HG02938 (cell line): Measurements from ENCODE around the gene KRT79.

Source experiments
- ATAC-seq: cut with Tn5 transposase; IDR thresholded peaks from one replicate; pipeline ENCODE4 v1.9.1; 2021; ENCODE audit warnings: mild to moderate bottlenecking, moderate library complexity; ENCODE audit not compliant: unreplicated experiment

The KRT79 gene

DNA sequence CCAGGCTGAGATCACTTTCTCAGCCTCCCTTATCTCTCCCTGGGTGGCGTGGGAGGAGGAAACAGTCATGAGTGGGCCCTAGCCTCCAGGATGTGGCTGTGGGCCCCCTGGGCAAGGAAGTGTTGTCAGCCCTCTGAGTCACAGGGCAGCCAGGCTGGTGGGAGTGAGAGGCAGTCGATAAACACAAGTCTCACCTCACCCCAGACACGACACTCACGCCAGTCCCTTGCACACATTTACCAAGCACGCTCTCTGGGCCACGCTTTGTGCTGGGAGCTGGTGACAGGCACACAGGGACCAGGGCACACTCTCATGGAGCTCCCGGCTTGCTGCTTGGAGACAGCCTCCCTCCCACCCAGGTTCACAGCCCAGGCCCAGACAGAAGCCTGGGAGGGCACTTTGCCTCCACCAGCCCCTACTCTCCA, 1.9 kb upstream of the KRT79 start:
- ATAC-seq = no peak

DNA sequence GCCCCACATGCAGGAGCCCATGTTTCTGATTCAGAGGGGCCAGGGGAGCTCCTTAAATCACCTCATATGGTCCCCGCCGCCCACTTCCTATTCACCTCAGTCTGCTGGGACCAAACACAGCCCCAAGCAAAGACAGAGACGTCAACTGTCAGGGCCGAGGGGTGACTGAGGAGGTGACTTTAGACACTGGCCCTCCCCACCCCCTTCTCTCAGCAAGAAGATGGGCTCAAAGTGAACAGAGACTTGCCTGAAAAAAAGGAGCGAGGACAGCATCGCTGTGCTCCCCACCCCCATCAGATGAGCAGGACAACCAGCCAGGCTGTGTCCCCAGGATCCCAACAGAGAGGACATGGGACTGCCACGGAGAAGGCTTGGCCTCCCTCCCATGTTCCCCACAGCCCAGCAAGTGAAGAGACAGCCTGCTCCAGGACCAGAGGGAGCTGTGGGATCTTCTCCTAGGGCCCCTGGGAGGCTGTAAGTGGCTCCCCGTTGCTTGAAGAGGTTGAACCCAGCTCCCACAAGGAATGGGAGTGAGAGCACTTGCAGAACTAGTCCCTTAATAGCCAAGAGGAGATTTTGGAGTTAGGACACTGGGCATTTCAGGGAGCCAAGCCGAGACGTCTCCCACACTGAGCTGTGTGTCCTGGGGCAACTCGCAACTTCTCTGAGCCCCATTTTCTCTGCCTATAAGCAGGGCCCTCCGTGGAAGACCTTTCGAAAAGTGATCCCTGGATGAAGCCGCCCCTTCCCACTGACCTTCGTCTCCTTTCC, 1.3 kb upstream of the KRT79 start:
- no peak for ATAC-seq

DNA sequence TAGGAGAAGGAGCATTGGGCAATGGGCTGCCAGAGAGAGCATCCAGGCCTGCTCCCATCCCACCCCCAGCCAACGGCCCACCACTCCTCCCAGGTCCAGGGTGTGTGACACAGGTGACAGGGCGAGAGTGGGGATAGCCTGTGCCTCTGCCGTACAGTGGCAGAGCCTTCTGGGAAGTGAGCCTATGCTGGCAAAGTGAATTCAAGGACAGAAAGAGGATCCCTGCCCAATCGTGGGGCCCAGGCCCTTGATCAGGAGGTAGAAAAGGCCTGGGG, 553 bp upstream of the KRT79 start:
- no peak for ATAC-seq

DNA sequence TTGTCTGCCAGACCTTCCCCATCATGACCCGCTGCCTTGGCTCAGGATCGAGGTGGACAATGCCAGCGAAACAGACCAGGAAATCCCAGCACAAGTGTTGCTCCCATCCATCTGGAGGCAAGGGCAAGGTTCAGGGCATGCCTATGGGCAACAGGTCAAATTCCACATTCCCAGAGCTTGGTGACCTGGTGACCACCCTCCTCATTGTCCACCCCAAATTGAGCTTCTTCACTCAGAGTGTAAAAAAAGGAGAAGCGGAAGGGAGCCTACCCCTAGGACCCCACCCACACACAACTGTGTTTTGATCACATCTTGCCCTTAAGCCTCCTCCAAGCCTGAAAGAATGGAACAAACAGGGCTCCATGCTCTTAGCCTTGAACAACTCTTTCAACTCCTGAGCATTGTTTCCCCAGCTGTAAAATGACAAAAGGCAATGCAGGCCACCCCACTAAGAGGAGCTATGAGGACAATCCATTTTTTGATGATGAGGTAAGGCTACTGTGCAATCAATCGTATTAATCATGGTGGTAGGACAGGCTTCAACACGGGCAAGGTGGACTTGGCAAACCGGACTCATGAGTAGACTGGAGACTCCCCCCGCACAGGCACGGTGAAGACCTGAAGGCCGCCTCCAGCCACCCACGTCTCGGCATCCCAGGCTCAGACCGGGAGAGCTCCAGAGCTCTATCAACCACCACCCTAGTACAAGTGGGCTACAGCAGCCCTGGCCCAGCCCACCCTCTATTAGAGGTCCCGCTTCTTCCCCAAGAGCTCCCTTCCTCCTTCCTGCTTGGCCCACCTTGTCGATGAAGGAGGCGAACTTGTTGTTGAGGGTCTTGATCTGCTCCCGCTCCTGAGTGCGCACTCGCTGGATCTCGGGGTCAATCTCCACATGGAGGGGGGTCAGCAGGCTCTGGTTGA, 866 bp downstream of the KRT79 start:
- no peak for ATAC-seq

DNA sequence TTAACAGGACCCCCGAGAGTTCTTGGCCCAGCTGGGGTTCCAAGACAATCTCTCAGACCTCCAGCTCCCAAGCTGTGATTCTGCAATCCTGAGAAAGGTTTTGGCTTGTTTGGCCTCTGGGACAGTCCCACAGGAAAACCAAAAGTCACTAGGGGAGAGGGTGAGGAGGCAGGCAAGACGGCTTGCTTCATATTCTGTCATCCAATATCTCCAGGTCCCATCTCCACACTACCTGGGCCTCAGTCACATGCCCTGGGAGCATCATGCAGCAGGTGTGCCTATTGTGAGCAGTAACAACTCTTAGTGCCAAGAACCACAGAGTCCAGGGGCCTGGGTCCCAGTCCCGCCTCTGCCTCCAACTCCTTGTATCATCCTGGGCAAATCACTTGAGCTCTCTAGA, 1.7 kb downstream of the KRT79 start:
- no peak for ATAC-seq

DNA sequence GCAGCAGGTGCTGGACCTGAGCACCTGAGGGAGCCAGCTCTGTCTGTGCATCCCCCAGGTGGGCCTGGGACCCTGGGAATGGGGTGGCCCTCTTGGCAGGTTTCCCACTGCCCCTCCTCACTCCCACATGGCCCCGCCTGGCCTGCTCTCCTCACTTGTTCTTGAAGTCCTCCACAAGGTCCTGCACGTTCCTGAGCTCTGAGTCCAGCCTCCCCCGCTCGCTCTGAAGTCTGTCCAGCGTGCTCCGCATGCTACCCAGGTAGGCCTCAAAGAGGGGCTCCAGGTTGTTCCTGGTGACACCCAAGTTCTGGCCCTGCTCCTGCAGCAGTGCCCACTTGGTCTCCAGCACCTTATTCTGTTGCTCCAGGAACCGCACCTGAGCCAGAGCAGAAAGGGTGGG, 2.9 kb downstream of the KRT79 start:
- no peak for ATAC-seq

DNA sequence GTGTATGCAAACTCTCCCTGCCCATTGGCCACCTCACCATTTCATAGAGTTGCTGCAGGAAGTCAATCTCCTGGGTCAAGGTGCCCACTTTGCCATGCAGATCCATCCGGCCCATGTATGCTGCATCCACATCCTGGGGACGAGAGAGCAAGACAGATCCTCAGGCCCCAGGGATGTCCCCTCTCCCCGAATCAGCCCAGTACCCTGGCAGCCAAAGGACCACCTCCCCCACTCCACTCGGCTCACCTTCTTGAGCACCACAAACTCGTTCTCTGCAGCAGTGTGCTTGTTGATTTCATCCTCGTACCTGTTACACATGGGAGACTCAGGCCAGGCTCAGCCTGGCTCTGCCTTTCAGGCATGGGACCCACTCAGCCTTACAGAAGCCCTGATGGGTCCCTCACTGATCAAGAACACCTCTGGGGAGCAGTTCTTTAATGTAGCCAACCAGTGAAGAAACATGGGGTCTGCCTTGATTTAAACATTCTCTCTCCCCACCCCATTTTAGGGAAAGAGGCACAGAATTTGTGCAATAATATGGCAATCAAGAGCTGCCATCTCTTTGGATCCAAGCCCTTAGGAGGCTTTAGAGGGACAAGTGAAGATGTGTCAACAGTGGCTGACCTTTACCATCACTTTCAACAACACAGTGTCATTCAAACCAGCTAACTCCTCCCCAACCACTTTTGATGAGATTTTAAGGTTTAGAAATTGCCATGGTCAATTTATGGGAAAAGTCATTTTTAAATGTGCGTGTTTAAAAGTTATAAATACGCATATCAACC, 3.9 kb downstream of the KRT79 start:
- ATAC-seq = no peak

DNA sequence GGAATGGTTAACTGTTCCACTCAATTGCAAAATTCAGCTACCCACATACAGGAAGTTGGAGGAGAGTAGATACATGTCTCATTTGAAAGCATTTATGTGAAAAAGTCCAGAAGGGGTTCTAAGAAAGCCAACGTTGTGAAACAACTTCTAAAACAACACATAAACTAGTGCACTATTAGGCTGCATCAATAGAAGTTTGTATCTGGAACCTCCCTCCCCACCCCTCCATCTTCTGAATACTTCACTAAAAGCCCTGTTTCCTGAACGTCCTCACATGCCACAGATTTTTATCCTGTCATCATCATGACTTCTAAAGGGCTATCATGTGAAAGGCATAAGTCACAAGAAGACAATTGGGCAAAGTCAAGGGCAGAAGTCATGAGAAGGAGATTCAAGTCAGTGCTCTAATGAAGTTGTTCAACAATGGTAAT, 5.5 kb downstream of the KRT79 start:
- no peak for ATAC-seq

DNA sequence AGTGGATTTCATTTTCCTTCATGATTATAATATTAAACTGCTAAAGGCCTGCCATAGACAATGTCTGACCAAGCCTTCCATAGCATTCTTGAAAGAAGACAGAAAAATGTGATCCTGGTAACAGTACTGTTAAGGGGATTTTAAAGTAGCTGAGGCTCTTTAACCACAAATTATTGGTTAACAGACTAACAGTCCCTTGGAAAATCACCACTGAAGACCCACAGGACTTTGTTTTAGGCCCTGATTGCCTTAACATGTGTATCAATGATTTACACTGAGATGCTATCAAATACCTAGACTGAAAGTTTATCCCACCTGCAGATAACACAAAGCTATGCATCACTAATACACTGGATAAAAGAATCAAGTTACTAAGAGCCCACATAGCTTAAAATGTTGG, 6.0 kb downstream of the KRT79 start:
- no peak for ATAC-seq

DNA sequence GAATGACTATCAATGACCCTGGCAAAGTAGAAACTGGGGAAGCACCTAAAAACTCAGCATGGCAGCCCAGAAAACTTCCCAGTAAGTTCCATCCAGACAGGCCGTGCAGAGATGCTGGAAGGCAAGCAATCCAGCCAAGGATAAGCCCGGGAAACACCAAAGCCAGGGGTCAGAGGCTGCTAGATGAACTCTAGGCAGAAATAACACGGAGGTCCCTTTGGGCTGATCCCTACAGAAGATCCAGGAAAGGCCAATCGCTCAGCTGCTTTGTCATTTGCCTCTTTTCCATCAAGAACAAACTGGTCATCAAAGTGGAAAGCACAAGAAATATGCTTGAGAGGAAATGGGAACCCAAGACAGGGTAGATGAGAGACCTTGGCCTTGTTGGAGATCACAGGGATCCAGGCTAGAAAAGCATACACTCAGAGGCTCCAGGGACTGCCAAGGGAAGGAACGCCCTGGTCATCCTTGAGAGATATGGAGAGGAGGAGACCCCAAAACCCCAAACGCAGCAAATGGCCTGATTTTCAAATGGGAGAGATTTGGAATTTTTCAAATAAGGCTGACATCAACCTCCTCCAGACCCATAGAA, 6.5 kb downstream of the KRT79 start:
- ATAC-seq = no peak

DNA sequence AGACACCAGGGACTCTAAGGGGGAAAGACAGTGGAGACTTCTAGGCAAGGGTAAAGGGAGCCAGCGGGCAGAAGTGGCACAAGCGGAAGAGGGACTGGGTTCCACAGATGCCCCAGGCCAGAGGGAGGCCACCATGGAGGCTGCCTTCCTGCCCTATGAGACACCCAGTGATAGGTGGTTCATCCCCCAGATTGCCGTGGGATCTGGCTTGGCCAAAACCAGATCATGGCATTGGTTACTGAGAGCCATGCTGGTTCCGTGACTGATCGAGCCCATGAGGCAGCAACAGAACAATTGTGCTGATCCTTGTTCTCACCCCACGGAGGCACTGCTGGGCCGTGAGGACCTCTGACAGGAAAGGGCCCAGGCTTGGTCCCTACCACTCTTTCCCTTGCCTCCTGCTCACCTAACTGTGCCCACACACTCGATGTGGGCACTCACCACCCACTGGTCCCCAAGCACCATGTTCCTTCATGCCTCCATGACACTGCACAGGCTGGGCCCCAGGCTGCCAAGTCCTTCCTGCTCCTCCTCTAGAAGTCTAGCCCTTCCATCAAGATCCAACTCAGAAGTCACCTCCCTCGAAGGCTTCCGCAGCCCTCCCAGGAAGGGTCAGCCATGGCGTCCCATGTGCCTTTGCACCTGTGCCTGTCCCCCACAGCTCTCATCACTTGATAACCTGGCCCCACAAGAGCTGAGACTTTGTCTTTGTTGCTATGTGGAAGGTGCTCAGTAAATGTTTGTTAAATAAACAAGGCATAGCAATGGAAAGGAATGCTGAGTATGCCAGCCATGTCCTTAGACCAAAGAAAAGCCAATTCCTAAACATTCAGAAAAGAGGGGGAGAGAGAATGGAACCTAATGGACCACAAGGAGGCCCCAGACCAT, 7.3 kb downstream of the KRT79 start:
- no peak for ATAC-seq

DNA sequence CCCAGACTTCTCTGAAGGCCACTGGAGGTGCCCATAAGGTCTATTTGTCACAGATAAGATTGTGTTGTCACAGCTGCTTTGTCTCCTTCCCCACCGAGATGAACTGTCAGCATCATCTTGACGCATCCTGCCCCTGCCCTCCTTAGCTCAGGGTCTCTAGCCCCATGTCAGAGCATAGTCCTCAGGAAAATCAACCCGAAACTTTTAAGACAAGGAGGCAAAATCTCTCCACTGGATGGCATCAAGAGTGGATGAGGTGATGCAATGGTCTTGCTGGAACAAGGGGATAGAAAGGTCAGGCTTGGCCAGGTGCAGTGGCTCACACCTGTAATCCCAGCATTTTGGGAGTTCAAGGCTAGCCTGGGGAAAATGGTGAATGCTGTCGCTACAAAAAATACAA, 8.2 kb downstream of the KRT79 start:
- ATAC-seq = no peak

DNA sequence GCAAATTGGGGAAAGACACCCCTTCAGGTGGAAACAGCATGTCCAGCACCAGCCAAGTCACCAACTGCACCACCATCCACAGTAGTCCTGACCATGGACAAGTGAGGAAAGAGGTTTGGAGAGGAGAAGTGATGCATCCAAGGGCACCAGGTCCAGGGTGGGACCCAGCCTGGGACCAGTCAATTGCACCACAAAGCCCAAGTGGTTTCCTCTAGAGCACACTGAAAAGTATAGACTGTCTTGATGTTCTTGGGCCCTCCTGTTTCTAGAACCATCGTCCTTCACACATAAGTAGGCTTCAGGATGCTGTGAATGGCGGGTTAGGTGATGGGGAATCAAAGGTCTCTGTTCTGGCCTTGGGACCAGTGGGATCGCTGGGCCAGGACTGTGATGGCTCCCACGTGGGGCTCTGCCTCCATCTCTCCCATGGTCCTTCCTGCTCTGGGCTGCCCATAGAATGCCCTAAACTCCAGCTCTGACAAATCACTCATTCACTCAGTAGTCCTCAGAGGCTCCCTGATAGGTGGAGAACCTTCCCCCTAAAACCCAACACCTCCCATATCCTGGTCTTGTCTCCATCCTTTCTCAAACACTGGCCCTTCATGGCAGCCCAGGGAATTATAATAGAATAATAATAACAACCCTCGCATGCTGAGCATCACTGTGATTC, 9.2 kb downstream of the KRT79 start:
- ATAC-seq = no peak

DNA sequence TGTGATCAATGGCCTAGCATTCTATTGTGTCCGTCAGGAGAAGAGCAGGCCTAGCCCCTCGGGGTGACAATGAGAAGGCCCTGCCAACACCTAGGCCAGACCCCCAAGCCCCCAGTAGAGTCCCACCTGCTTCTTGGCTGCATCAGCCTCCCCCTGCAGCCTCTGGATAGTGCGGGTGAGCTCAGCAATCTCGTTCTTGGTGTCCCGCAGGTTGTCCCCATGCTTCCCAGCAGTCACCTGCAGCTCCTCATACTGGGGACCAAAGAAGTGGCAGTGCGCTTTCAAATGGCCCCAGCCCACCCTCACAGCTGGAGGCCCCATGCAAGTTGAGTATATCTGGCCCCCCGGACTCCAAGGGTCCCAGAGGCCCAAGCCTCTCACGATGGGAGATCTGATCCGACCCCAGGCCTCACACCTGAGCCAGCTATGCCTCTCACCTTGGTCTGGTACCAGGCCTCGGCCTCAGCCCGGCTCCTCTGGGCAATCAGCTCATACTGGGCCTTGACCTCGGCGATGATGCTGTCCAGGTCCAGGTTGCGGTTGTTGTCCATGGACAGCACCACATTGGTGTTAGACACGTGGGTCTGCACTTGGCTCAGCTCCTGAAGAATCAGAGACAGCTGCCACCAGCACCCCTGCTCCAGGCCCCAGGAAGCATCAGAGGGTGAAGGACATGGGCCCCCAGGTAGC, 10.2 kb downstream of the KRT79 start:
- ATAC-seq = no peak

DNA sequence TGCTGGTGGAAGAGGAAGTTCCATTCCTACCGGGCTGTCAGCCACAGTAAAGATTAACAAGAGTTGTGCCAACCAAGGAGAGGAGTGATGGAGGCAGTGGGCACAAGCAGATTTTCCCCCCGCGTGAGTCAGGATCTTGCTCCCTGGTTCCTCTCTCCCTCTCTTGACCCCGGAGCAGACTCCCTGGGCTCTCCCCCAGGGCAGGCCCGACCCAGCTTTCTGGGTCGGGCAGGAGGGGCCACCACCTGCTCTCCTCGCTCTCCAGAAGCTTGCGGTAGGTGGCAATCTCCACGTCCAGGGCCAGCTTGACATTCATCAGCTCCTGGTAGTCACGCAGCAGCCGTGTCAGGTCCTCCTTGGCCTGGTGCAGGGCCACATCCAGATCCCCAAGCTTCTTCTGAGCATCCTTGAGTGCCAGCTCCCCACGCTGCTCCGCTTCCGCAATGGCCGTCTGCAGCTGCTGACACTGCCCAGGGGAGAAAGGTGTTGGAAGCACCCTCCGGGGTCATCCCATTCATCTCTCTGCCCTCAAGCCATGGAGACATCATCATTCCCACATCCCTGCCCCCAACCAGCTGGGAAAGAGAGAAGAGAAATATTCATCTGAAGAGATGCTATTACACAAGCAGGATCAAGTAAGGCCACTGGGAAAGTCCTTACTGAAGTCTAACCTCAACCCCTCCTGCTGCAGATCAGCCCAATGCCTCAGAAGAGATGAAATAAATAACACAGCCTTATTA, 11.2 kb downstream of the KRT79 start:
- no peak for ATAC-seq

DNA sequence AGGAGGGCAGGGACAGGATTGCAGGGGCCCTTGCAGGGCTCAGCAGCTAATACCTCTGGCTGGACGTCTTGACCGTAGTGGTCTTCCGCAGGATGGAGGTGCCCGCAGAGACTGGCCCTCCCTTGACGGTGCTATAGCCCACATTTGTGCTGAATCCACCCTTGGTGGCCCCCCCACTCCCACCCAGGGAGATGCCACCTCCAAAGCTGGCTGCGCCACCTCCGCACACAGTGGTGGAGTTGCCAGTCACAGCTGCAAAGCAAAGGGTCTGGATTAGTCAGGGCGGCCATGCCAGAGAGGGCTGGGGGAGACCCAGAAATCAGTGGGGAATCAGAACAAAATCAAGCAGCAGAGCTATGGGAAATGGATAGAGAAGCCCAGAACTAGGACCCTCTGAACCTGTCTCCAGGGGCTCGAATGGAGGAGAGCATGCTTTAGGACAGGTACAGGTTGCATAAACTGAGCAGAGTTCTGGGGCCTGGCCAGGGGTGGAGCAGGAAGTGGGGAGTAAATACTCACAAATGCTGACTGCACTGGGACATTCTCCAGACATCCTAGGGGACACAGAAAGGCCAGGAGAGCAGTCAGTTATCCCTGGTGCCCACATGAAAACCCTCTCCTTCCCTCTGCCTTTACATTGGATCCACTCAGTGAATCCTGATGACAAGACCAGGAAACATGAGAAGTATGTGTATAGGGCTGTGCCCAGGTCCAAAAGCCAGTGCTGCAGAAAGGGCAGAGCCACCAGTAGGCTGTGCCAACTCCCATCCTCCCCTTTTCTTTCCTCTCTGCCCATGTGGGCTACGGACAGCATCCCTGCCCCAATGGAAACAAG, 12.1 kb downstream of the KRT79 start:
- ATAC-seq = no peak

DNA sequence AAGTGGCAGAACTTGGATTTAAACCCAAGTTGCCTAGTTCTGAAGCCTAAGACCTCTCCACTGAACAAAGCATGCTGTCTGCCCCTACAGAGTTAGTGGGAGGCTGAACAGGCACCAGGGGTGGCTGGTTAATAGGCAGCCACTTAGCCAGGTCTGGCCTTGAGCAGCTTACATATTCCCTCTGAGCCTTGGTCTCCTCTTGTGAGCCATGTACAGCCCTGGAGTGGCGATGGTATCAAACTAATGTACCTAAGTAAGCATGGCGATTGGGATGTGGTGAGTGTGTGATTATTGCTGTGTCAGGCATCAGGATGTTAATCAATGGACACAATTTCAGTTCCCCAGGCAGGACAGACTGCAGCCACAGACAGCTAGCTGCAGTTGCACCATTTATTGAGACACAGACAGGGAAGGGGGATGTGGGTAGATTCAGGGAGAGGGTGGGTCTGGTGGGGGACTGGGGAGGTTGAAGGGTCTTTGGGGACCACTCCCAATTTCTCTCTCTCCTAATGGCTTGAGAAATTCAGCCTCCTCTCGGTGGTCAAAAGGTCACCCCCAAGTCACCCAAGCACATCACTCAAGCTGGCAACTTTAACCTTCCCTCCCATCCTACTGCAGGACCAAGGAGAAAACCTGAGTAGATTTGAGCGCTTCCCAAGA, 12.9 kb downstream of the KRT79 start:
- ATAC-seq = no peak
